Amniotic stem cell (primary cell): ENCODE results near the gene TFB2M.

Source experiments
- DNase-seq: peaks from one replicate; lab custom pipeline; 2025; lab: John Stamatoyannopoulos, UW

TFB2M gene

DNA sequence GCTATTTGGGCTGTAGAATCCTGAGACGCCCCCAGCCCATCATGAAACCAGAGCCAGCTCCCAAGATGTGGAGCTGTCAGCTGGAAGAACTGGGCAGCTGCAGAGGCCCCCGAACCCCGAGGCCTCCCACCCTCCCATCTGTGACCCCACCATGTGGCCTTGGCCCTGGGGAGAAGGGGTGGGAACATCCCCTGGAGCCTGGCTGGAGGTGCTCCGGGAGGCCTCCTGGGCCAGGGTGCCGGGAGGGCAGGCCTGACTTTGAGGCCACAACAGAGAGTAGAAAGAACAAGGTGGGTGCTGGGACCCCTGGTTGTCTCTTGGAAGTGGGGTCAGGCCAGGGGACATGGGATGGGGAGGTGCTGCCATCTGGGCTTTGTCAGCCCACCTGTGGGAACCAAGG, 53.0 kb downstream of the TFB2M start:
- DNase-seq, result no peak

DNA sequence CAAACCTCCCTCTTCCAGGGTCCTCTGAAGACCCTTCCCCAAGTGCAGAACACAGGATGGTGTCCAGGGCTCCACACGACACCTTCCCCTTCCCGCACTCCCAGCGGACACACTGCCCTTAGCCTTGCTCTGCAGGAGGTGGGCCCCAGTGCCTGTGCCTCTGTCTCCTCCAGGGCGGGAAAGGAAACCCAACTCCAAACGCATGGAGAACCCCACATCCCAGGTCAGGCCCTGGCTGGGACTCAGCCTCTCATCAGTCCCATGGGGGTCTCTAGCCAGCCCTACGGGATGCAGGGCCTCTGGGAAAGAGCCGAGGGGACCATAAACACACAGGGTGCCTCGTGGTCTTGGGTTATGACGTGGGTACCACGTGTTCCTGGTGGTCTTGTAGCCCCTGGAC, 53.4 kb downstream of the TFB2M start:
- DNase-seq, result no peak

DNA sequence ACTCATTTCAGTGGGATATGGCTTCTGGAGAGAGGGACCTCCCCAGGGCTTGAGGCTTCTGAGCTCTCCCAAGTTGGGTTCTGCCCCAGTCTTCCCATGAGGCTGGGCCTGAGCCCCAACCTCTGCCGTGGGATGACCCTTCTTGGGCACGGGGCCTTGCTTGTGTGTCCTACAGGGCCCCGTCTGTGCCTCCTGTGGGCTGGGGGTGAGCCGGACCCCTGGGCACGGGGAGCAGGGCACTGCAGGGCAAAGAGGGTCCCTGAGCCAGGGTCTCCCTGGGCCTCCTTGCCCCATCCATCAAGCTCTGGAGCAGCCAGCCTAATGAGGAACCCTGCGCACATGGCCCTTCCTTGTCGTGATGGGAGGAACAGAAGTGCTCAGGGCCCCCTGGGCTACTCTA, 53.8 kb downstream of the TFB2M start:
- DNase-seq, result no peak

DNA sequence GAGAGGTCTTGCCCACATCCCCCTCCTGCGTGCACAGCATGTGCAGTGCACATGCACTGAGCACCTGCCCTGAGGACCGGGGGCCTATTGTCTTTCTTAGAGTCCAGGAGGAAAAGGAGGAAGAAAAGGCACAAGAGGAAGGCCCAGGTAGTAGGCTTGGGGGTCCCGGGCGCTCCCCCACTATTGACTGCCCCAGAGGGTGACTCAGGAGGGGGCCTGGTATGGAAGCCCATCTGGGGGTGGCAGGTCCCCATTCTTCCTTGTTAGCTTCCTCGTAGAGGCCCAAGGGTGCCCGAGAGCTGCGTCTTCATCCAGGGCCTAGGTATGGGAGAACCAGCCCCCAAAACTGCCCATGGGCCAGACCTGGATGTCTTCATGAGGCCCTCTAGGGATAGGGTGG, 54.9 kb downstream of the TFB2M start:
- DNase-seq, result no peak

DNA sequence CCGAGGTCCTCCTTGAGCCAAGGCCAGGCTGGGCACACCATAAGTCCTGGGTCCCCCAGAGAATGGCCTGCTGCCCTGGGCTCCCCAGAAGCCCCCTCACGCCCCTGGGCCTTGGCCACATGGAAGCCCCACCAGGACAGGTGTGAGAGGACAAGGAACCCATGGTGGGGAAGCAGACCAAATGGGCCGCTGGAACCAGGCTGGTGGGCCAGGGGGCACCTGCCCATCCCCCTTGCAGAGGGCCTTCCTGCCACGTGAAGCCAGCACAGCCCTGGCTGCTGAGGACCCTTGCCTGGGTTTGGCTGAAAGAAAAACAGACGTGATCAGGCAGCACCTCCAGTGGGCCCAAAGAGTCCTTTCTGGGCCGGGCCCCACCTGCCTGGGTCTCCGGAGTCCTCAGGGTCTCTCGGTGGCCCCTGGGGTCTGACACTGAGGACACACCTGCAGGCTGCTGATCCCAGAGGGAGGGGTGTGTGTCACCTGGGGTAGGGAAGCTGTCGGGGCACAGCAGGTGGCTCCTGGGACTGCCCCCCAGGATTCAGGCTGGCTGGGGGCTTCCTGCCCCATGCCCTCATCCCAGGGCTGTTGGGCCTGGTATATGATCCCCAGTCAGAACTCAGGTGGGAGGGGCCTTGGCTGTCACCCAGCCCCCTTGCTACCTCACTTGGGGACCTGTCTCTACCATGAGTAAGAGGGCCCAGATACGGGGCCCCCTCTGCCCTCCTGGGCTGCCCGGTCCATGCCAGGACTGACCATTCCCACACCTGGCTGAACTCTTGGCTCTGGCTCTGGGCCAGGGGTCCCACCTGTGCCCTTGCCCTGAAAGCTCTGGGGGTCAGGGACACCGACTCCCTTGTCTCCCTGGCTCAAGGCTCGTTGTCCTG, 55.7 kb downstream of the TFB2M start:
- no peak for DNase-seq

DNA sequence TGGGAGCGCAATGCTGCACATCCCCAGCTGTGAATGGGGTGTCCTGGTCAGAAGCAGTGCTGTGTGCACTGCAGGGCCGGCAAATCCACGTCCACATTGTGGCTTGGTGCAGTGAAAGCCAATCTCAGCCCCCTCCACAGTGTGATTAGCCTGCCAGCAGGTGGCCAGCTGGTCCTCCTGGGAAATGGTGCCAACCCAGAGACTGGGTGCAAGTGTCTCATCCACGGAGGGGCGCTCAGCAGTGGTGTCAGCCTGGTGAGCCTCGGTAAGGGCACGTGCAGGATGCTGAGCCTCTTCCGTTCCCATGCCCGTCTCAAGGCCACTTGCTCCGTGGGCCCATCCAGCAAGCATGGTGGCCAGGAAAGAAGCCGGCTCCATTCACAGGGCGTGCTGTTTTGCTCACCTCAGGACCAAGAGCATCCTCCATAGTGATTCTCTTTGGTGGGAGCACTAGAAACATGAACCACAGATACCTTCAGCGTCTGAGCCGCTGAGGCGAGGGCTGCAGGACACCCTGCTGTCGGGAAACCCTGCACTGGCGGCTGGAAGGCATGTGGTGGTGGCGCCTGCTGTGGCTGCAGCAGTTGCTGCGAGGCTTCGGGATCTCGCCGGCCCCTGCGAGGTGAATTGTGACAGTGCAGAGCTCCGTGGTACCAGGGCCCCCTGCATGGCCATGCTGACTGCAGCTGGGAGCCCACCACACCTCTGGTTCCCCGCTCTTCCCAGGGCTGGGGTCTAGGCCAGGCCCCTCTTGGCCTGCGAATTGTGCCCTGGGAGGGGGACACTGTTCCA, 57.0 kb downstream of the TFB2M start:
- DNase-seq, result no peak

DNA sequence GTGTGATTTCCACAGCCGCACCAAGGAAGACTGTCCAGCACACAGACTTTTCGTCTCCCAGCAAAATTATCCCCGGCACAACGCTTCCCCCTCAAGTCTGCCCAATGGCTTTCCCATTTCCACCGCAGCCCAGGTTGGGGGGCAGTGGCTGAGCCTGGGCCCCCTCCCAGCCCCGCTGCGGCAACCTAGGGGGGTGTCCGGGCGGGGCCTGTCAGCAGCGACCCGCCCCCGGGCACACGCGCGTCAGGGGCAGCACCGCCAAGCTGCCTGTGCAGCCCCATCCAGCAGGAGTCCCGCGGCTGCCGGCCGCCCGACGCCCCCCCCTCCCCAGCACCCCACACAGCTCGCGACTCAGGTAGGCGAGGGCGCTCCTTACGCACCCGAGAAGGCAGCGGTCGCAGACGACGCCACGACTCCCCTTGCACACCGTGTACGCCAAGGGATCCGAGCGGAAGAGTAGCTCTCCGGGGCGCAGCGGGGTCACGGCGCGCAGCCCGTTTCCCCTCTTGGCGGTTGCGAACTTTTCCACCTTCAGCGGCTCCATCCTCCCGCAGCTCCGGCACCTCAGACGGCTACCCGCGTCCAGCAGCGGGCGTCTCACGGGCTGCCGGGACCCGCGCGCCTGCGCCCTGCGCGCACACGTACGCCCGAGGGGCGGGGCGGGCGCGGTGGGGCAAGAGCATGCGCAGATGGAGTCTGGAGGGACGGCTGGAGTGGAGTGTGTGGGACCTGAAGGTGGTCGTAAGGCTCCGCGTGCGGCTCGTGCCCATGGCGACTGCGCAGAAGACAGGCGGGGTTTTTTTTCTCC, 59.2 kb downstream of the TFB2M start, which contains the start of gene SMYD3:
Gene SMYD3, minus strand, starts transcription at position 606 of the 808 bp plus-strand sequence.
- peak; percentile 39 for DNase-seq

DNA sequence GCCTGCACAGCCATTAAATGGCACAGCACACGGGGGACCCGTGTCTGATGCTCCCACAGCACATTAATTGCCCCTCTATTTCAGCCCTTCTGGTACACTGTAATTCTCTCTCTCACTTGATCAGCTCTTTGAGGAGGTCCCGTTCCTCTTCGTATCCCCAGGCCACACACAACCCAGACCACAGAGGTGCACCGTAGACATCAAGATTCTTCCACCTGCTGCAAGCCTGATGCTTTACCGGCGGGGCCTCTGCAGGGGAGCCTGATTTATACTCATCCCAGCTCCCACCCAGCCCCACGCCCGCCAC, 59.7 kb downstream of the TFB2M start:
- no peak for DNase-seq

DNA sequence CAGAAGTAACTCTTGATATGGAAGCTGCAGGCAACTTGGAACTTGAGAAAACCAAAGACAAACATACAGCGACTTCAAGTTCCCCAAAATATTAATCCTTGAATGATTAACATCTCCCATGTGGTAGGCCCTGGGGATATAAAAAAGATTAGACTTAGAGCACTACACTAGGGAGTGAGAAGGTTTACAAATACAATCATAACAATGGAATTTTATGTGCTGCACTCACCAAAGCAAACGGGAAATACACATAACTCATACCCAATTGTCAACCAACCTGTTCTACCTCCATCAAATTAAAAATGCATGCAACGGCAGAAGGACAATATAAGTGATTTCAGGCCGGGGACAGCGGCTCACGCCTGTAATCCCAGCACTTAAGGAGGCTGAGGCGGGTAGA, 62.7 kb downstream of the TFB2M start:
- DNase-seq, result no peak

DNA sequence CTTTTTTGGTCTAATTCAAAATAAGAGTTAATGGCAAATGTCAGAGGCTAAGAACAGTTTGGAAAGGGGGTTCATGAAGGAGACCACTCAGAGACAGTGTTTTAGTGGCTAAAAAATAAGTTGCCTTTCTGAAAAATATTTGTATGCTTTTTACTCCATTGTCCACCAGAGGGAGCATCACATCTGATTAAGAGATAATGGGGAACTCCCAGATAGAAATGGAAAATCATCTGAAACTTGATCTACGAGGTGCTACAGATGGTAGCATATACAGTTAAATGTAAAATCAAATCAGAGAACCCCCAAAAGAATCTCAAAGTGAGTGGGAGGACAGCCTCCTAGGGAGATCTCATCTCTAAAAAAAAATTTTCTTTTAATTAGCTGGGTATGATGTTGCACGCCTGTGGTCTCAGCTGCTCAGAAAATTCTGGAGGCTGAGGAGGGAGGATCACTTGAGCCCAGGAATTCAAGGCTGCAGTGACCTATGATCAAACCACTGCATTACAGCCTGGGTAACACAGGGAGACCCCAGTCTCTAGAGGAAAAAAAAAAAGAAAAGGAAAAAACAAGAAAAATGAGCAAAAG, 68.6 kb downstream of the TFB2M start:
- DNase-seq, result peak; percentile 59

DNA sequence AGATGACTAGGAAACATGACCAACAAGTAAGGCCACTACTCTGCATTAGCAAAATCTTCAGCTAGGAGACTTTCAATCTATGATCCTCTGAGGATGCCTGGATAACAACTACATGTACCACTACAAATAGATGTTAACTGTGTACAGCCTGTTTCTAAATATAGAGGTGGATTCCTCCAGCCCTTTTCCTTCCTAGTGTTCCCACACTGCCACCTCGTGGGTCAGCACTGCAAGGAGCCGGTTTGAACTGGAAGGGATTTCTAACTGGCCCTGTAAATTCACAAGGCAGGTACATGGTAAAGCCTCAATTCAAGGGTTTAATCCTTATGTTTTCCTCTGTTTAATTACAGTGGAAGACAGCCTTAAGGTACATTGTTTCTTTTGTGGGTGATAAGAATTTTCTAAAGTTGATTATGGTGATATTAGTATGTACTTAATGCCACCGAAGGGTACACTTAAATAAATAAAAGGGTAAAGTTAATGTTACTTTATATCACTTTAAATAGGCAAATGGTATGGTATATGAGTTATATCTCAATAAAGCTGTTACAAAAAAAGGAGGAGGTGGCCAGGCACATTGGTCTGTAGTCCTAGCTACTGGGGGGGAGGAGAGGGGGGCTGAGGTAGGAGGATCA, 73.3 kb downstream of the TFB2M start:
- DNase-seq, result peak; percentile 69

DNA sequence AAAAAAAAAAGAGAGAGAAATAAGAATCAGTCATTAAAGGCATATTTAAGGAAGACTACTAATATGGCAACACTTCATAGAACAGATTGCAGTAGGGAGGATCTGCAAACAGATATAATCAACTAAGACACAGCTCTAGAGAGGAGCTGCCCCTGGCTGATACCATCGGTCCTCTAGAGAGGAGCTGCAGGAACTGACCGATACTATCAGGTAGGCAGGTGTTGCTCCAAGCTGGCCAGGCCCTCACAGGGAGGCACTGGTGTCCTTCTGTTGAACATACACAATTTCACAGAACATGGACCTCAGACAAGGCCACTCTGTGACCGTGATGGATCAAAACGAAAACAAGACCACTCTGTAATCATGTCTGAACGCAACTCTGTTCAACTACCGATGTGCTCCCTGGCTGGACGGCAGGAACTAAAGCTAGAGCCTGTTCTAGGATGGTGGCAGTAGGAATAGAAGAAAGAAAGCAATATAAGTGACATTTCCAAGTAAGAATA, 74.5 kb downstream of the TFB2M start:
- no peak for DNase-seq
